Esophagus muscularis mucosa (tissue), 4 donors: ENCODE results near the gene SNCB. TPM values are rescaled to one million over a fixed set of nuclear protein-coding genes. Genes with fewer than 3 reads are reported as not detected.

Experiments
- DNase-seq: peaks from one replicate; pipeline ENCODE4 v3.0.0-alpha.2; 2017; ENCODE audit errors: extremely low spot score
- H3K27ac ChIP-seq, 4 donors: fragments of 200-600 bp; sonication (generic); replicated peaks in 1 of 4; 1 replicate in 3 of 4; 2 replicates in 1 of 4; pipeline ENCODE4 v1.5.1; 2016 to 2019; ENCODE audit warnings: mild to moderate bottlenecking in 1 of 4
- H3K27me3 ChIP-seq, 4 donors: fragments of 200-600 bp; sonication (generic); one replicate each; pipeline versions ENCODE4 v1.5.1 to v1.6.0; 2016 to 2019
- H3K36me3 ChIP-seq, 4 donors: fragments of 200-600 bp; sonication (generic); one replicate each; pipeline ENCODE4 v1.5.1; 2016 to 2019
- H3K4me1 ChIP-seq, 4 donors: fragments of 200-600 bp; sonication (generic); one replicate each; pipeline ENCODE4 v1.5.1; 2016 to 2019
- H3K4me3 ChIP-seq, 4 donors: fragments of 200-600 bp; sonication (generic); 1 replicate in 2 of 4; 2 replicates in 2 of 4; pipeline ENCODE4 v1.5.1; 2016 to 2019; ENCODE audit warnings: mild to moderate bottlenecking in 4 of 4, moderate library complexity in 1 of 4
- H3K9me3 ChIP-seq, 4 donors: fragments of 200-600 bp; sonication (generic); 1 replicate in 3 of 4; 2 replicates in 1 of 4; pipeline ENCODE4 v1.5.1; 2016 to 2019
- CTCF ChIP-seq, 3 experiments: fragments of 200-600 bp in 2 of 3; fragments of 450-650 bp in 1 of 3; sonication (generic) in 2 of 3; IDR thresholded peaks; one replicate each; pipeline ENCODE4 v1.5.1; 2017 to 2019; ENCODE audit warnings: antibody characterized with exemption in 3 of 3, mild to moderate bottlenecking in 2 of 3, moderate library complexity in 1 of 3
- EP300 ChIP-seq: sonication (generic); formaldehyde crosslinking; IDR thresholded peaks from one replicate; pipeline ENCODE4 v1.6.1; 2017; ENCODE audit warnings: antibody characterized with exemption
- POLR2A ChIP-seq: fragments of 450-650 bp; IDR thresholded peaks from one replicate; pipeline ENCODE4 v1.6.1; 2017; ENCODE audit warnings: antibody characterized with exemption, moderate library complexity, mild to moderate bottlenecking, low read depth
- POLR2AphosphoS5 ChIP-seq, 2 donors: sonication (generic); formaldehyde crosslinking; IDR thresholded peaks; one replicate each; pipeline ENCODE4 v1.6.1; 2017; ENCODE audit warnings: antibody characterized with exemption in 2 of 2
- WGBS: methylation state at CpG from one replicate; pipeline ENCODE4 v1.1.5; 2018; 5-methylcytosine and 5-hydroxymethylcytosine counted together
- intact Hi-C: fragments of 100-400 bp; cut with DNase I; formaldehyde crosslinking; loops from one replicate; pipeline ENCODE4 v1.15.1; 2023
- total RNA-seq, 4 donors: library from RNA; depleted of rRNA; stranded (reverse); fragments of >200 nt; gene quantifications; one replicate each; pipeline versions ENCODE4 v1.1.0 to v1.2.1, GENCODE V29; 2016

Gene SNCB
- total RNA-seq, 4 donors from 2014 or later: not detected

- H3K27ac ChIP-seq: peak within 1 kb of the TSS; percentile 80 to 87 (median 83)
- intact Hi-C loops: loop anchor here (2.0 to 5.0 kb wide), 2 partner anchors 72 to 105 kb away; no protein-coding TSS in a partner anchor
- peak within 1 kb of the TSS; percentile 78 to 85 (median 84) for H3K4me3 ChIP-seq
- peak; percentile 100 for DNase-seq
- no peaks in the 10 kb centered on the region for H3K9me3 ChIP-seq
- peaks cover 17 to 47% (median 39%) of the 10 kb centered on the region in 4 donors for H3K4me1 ChIP-seq
- H3K36me3 ChIP-seq: peaks cover 0 to 1% (median 0%) of the 10 kb centered on the region in 4 donors
- H3K27me3 ChIP-seq: no peaks in the 10 kb centered on the region
- TF ChIP-seq POLR2AphosphoS5 (IDR thresholded peaks at IDR 0.05): peak; percentile 67 to 76
- TF ChIP-seq CTCF (IDR thresholded peaks at IDR 0.05): peak; percentile 20 to 46 (median 25)
- no peak for TF ChIP-seq EP300
- TF ChIP-seq POLR2A: no peak
- WGBS: 0% methylated on average over 1 of the region's 63 CpGs
These were observed 16.9 kb upstream of the SNCB start, which contains the start of gene TSPAN17 for GRCh38 chr5:176647030-176647842. Gene TSPAN17, plus strand, starts transcription at chr5:176647484. Its CDS starts 132 bp downstream, at chr5:176647616.

- intact Hi-C loops: loop anchor here (2.0 to 5.0 kb wide), 2 partner anchors 72 to 104 kb away; no protein-coding TSS in a partner anchor
- WGBS: no CpG with 5 or more reads among the region's 11 CpGs
- no peak for DNase-seq
These were observed 16.3 kb upstream of the SNCB start for GRCh38 chr5:176646707-176647029.

GRCh38 chr5:176646049-176646706, 15.8 kb upstream of the SNCB start:
- TF ChIP-seq POLR2AphosphoS5 (IDR thresholded peaks at IDR 0.05) (no peak), CTCF (IDR thresholded peaks at IDR 0.05) (no peak), POLR2A (no peak), EP300 (no peak)
- Histone ChIP-seq H3K27me3 (no peaks in the 10 kb centered on the region), H3K9me3 (no peaks in the 10 kb centered on the region), H3K27ac (peak overlapping the region; percentile 80 to 87 (median 81)), H3K36me3 (no peaks in the 10 kb centered on the region), H3K4me1 (peaks cover 17 to 42% (median 39%) of the 10 kb centered on the region in 4 donors), H3K4me3 (peak overlapping the region; percentile 78 to 85 (median 84))
- intact Hi-C loops: loop anchor here (2.0 to 5.0 kb wide), 2 partner anchors 71 to 104 kb away; no protein-coding TSS in a partner anchor
- WGBS: 96% methylated on average over 6 of the region's 7 CpGs
- no peak for DNase-seq

More at GRCh38 chr5:176646707-176647029, 16.3 kb upstream of the SNCB start:
- Histone ChIP-seq H3K27ac (peak overlapping the region; percentile 80 to 87 (median 81)), H3K4me1 (peaks cover 17 to 47% (median 39%) of the 10 kb centered on the region in 4 donors), H3K27me3 (no peaks in the 10 kb centered on the region), H3K36me3 (no peaks in the 10 kb centered on the region), H3K9me3 (no peaks in the 10 kb centered on the region), H3K4me3 (peak overlapping the region; percentile 78 to 85 (median 84))
- TF ChIP-seq CTCF (IDR thresholded peaks at IDR 0.05) (no peak), EP300 (no peak), POLR2AphosphoS5 (IDR thresholded peaks at IDR 0.05) (no peak), POLR2A (no peak)

GRCh38 chr5:176644878-176645670, 14.7 kb upstream of the SNCB start:
- intact Hi-C loops: loop anchor here (5.0 kb wide), 1 partner anchor 103 kb away; no protein-coding TSS in a partner anchor
- H3K9me3 ChIP-seq: no peaks in the 10 kb centered on the region
- no peaks in the 10 kb centered on the region for H3K36me3 ChIP-seq
- TF ChIP-seq CTCF (IDR thresholded peaks at IDR 0.05): no peak
- no peak for TF ChIP-seq POLR2A
- no peak for TF ChIP-seq POLR2AphosphoS5 (IDR thresholded peaks at IDR 0.05)
- no peak for TF ChIP-seq EP300
- H3K4me3 ChIP-seq: no peak overlapping the region
- no peaks in the 10 kb centered on the region for H3K27me3 ChIP-seq
- H3K27ac ChIP-seq: no peak overlapping the region
- DNase-seq: no peak
- WGBS: 93% methylated on average over 22 of the region's 22 CpGs
- H3K4me1 ChIP-seq: peaks cover 17 to 31% (median 28%) of the 10 kb centered on the region in 4 donors
